HL-60/S4 treated with phorbol 12-myristate 13-acetate at 8.2 ng/mL for 4 days and 3 days (cell line): ENCODE measurements around the gene NDUFAF8.

ENCODE experiments used
- in situ Hi-C: fragments of 300-500 bp; cut with MboI; formaldehyde crosslinking; loops from 2 replicates; pipeline ENCODE4 v1.15.0; 2022; ENCODE audit warnings: low sequenced_read_pairs

NDUFAF8 gene, protein sequence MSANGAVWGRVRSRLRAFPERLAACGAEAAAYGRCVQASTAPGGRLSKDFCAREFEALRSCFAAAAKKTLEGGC

DNA sequence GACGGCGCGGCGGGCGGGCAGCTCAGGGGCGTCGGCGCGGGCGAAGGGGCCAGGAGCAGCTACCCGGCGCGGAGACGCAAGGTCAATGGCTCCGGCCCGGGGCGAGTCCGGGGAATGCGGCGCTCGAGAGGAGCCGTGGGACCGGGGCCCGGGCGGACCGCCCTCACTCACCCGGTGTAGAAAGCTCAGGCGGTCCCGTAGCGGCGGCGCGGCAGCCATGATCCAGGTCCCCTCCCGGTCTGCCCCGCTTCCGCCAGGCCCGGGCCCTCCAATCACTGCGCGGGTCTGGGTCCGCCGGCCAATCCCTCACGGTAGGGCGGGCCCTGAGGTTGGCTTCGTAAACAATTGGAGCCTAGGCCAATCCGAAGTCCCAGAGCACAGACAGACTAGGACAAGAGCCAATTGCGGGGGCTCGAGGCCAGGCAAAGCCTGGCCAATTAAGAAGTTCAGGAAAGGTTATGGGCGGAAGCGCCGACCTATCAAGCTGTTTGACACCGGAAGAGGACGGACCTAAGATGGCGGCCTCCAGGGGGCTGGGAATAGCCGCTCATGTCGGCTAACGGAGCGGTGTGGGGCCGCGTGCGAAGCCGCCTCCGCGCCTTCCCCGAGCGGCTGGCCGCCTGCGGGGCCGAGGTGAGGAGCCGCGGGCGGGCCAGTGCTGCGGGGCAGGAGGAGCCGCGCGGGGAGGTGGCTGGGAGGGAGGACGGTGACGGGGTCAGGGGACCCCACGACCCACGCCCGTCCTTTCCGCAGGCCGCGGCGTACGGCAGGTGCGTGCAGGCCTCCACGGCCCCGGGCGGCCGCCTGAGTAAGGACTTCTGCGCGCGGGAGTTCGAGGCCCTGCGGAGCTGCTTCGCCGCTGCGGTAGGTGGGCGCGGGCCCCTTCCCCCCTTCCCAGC is at the start of gene NDUFAF8, which contains the start of gene TEPSIN:
Gene NDUFAF8 (plus strand): TSS at position 504 of the 899 bp plus-strand sequence. CDS start 46 bp downstream, at position 550.
Gene TEPSIN (minus strand): TSS at position 241 of the 899 bp plus-strand sequence. CDS start 22 bp downstream, at position 219.
- in situ Hi-C loops = loop anchor here (25.0 kb wide), 1 partner anchor 102 kb away; no protein-coding TSS in a partner anchor

DNA sequence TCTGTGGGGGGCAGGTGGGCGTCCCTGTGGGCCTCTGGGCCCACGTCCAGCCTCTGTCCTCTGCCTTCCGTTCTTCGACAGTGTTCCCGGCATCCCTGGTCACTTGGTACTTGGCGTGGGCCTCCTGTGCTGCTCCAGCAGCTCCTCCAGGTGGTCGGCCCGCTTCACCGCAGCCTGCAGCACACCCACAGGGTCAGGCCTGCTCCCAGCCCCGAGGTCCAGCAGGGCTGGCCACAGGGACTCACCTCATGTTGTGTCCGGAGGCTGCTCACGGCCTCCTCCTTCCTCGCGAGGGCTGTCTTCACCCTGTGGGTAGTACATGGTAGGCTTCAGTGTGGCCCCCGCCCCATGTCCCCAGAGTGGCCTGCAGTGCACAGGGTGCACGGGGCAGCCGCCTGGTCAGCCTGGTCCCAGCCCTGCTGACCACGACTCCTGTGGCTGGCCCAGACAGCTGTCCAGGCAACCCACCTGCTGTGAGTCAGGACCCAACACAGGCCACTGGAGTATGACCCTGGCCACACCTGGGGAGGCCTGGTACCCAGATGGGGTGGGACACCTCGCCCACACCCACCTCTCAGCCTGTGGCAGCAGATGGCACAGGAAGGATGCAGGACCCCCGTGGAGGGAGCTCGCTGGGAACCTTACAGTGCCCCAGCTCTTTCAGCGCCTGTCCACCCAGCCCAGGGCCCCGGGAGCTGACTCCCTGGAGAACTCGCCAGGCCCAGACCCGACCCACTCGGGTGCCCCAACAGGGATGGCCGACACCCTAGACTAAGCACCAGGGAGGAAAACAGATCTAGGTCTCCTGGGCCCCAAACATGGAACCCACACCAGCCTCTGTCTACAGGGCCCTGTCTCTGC is 49.2 kb upstream of the NDUFAF8 start:
- in situ Hi-C loops = no loop called here

DNA sequence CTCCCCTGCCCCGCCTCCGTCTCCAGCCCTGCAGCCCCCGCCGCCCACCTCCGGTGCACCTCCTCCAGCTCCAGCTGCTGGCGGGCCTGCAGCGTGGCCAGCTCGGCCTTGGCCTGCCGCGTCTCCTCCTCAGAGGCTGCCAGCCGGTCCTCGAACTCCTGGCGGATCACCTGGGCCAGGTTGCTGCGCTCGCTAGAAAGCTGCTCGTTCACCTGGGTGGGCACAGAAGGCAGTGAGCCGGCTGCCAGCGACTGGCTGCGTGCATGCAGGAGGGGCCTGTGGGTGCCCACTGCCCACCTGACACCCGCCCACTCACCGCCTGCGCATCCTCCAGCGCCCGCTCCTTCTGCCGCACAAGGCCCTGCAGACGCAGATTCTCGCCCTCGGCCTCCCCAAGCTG is 48.5 kb upstream of the NDUFAF8 start:
- in situ Hi-C loops = no loop called here

DNA sequence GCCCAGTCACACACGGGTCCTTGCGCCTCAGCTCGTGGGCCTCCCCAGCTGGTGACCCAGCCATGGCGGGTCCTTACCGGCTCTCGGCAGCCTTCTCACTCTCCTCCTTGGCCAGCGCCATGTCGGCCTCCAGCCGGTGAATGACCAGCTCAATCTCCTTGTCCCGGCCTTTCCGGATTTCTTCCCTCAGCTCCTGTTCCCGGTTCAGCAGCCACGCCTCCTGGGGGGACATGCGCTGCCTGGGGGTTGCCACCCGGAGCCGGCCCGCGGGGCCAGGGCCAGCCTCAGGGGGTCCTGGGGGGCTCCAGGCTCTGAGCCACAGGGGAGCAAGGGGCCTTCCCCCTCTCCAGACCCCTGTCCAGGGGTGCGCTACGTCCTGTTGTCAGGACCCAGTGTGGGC is 48.0 kb upstream of the NDUFAF8 start:
- in situ Hi-C loops = no loop called here

DNA sequence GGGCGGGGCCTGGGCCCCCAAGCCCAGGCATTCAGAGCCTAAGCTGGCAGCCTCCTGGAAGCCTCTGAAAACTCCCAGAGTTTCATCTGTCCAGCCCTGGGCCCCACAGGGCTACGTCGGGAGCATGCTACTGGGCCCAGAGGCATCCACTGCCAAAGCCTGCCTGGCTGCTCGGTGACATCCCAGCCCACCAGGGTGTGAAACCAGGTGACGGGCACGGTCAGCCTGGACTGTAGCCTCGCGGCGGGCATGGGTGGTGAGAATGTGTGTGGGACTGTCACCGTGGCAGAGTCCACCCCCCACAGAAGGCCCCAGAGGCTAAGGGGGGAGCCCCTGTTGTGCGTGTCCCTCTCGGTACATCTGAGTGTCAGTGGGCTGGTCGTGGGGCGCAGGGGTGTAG is 47.5 kb upstream of the NDUFAF8 start:
- in situ Hi-C loops = no loop called here

DNA sequence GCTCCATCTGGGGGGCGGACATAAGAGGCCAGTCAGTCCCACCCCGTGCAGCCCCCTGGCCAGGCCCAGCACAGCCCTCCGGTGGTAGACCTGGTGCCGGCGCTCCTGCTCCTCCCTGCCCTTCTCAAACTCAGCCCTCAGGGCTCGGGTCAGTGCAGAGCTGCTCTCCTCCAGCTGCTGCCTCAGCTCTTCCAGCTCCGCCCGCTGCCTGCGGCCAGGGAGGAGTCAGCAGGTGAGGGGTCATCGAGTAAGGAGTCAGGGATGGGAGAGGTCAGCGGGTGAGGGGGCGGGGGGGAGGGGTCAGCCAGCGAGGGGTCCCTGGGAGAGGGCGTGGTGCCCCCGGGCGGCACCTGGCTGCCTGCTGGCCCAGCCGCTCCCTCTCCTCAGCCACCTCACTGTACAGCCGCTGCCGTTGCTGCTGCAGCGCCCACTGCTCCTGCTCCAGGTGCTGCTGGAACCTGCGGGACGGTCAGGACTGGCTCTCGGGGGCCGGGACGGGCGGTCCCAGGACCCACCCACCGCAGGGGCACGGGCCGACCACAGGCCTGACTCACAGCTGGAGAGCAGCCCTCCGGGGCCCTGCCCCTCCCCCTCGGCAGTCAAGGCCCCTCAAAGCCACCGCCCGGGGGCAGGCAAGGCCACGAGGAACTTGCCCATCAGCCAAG is 46.6 kb upstream of the NDUFAF8 start:
- in situ Hi-C loops = no loop called here

- in situ Hi-C loops = no loop called here
Measured at GRCh38 chr17:81193051-81193410, 46.1 kb upstream of the NDUFAF8 start.

DNA sequence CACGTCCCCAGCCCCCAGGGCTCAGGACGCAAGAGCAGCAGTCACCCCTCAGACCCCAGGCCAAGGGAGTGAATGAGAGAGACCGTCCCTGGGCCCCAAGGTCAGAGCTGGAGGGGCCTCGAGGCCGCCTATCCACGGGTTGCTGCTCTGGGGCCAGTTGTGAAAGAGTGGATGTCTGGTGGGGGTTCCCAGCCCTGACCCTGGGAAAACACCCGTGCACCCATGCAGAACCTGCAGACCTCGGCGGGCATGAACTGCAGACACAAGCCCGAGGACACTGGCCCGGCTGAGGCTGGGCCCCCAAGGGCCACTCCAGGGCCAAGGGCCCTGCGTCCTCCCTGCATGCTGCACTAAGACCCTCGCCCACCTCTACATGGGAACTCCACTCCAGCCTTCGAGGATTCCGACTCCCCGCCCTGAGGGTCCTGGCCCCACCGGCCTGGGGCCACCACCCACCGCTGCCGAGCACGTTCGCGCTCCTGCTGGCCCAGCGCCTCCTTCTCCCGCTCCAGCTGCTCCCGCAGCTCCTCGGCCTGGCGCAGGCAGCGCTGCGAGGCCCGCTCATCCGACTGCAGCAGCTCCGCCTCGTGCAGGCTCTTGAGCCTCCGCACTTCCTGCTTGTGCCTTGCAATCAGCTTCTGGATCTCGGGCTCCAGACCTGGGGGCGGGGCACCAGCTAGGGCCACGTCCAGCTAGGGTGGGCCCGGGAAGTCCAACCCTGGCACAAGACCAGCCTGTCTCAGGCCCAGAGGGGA is 45.5 kb upstream of the NDUFAF8 start:
- in situ Hi-C loops = no loop called here

DNA sequence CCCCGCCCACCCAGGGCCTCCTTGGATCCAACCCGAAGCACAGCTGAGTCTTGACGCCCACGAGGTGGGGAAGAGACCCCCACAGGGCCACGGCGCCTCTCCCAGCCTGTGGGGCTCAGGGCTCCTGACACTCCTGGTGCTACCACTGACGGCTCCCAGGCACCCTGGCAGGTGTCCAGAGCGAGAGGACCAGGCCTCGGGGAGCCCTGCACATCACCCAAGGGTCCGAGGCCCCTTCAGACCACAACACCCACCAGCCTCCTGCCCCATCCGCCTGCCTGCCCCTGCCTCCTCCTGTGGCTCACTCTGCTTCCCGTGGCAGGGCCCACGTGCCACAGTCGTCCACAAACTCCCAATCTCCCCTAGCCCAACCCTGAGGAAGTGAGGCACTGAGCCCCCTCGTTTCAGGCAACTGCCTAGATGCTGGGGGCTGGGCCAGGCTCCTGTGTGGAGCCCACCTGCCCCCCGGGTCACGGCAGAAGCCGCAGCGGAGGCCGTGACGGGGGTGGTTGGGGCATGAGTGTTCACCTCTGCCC is 44.8 kb upstream of the NDUFAF8 start:
- in situ Hi-C loops = no loop called here

GRCh38 chr17:81194941-81195901 is 43.9 kb upstream of the NDUFAF8 start:
- in situ Hi-C loops = no loop called here

- in situ Hi-C loops = no loop called here
Measured at GRCh38 chr17:81195941-81196495, 43.1 kb upstream of the NDUFAF8 start.

GRCh38 chr17:81196505-81197408 is 42.4 kb upstream of the NDUFAF8 start:
- in situ Hi-C loops = no loop called here

GRCh38 chr17:81197409-81197795 is 41.7 kb upstream of the NDUFAF8 start:
- in situ Hi-C loops = no loop called here

- in situ Hi-C loops = no loop called here
Measured at GRCh38 chr17:81197831-81198490, 41.2 kb upstream of the NDUFAF8 start.

GRCh38 chr17:81198826-81199481 is 40.2 kb upstream of the NDUFAF8 start:
- in situ Hi-C loops = no loop called here

DNA sequence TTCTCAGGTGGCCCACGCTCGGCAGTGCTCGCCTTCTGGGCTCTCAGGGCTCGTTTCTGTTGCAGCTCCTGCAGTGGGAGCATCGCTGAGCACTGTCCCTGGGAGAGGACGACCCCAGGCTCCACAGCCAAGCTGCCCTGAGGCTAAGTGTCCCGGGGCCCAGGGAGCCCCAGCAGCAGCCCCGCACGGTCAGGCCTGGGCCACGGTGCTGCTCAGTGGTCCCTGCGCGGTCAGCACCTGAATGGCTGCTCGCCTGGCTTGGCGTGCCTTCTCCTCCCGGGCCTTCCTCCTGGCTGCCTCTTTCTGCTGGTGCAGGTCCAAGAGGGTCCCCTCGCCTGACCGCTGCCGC is 39.7 kb upstream of the NDUFAF8 start:
- in situ Hi-C loops = no loop called here

DNA sequence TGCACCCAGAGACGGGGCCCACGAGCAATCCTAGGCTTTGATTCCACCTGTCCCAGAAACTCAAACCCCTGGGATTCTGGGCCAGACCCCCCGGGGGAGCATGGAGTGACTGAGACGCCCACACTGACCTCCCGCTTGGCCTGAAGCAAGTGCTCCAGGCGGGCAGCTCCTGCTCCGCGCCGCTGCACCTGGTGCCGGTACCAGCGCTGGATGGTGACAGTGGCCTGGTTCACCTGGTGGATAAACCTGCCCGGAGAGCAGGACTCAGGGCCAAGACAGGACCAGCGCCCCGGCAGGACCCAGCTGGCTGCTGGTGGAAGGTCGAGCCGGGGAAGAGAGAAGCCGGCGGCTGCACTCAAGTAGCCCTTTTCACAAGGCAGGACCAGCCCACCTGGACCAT is 38.9 kb upstream of the NDUFAF8 start:
- in situ Hi-C loops = no loop called here
